HL-60 (cell line): Measurements from ENCODE around the gene SOX1.

ENCODE experiments used
- DNase-seq, 2 experiments: peaks; one replicate each; pipeline ENCODE4 v3.0.0-alpha.2; 2010 to 2020; ENCODE audit warnings: low read depth in 1 of 2, low spot score in 1 of 2
- H3K27ac ChIP-seq: fragments of 250-450 bp; sonication (Bioruptor Pico); replicated peaks from 2 replicates; pipeline ENCODE4 v1.5.1; 2020; ENCODE audit warnings: mild to moderate bottlenecking, moderate library complexity
- H3K27me3 ChIP-seq: fragments of 250-450 bp; sonication (Bioruptor Pico); 2 replicates; pipeline ENCODE4 v1.5.1; 2021; ENCODE audit warnings: mild to moderate bottlenecking, moderate library complexity; ENCODE audit not compliant: insufficient read depth, poor library complexity, severe bottlenecking
- H3K4me3 ChIP-seq: replicated peaks from 2 replicates; pipeline ENCODE4 v1.5.1; 2011; ENCODE audit warnings: mild to moderate bottlenecking, control low read depth, low read length; ENCODE audit not compliant: insufficient read depth
- GABPA ChIP-seq: IDR thresholded peaks from 2 replicates; pipeline ENCODE4 v1.6.1; 2012; ENCODE audit warnings: low read depth
- POLR2AphosphoS5 ChIP-seq: IDR thresholded peaks from 2 replicates; pipeline ENCODE4 v1.6.1; 2012; ENCODE audit warnings: low read depth
- SPI1 ChIP-seq: IDR thresholded peaks from 2 replicates; pipeline ENCODE4 v1.6.1; 2012; ENCODE audit warnings: low read depth, mild to moderate bottlenecking, borderline replicate concordance
- TF ChIP-seq, protein P1 (sequence below): IDR thresholded peaks from one replicate; pipeline ENCODE4 v1.5.1; 2011; ENCODE audit warnings: low read length, control low read depth, inconsistent platforms; ENCODE audit not compliant: insufficient read depth
- TF ChIP-seq, protein P2 (sequence below): IDR thresholded peaks from 2 replicates; pipeline ENCODE4 v1.6.1; 2012; ENCODE audit warnings: low read depth; ENCODE audit not compliant: insufficient replicate concordance

SOX1 gene

GRCh38 chr13:112060282-112060830 is 6.6 kb upstream of the SOX1 start:
- TF ChIP-seq POLR2AphosphoS5 (no peak), GABPA (no peak), SPI1 (no peak)
- TF ChIP-seq, protein P1, sequence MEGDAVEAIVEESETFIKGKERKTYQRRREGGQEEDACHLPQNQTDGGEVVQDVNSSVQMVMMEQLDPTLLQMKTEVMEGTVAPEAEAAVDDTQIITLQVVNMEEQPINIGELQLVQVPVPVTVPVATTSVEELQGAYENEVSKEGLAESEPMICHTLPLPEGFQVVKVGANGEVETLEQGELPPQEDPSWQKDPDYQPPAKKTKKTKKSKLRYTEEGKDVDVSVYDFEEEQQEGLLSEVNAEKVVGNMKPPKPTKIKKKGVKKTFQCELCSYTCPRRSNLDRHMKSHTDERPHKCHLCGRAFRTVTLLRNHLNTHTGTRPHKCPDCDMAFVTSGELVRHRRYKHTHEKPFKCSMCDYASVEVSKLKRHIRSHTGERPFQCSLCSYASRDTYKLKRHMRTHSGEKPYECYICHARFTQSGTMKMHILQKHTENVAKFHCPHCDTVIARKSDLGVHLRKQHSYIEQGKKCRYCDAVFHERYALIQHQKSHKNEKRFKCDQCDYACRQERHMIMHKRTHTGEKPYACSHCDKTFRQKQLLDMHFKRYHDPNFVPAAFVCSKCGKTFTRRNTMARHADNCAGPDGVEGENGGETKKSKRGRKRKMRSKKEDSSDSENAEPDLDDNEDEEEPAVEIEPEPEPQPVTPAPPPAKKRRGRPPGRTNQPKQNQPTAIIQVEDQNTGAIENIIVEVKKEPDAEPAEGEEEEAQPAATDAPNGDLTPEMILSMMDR: no peak
- TF ChIP-seq, protein P2, sequence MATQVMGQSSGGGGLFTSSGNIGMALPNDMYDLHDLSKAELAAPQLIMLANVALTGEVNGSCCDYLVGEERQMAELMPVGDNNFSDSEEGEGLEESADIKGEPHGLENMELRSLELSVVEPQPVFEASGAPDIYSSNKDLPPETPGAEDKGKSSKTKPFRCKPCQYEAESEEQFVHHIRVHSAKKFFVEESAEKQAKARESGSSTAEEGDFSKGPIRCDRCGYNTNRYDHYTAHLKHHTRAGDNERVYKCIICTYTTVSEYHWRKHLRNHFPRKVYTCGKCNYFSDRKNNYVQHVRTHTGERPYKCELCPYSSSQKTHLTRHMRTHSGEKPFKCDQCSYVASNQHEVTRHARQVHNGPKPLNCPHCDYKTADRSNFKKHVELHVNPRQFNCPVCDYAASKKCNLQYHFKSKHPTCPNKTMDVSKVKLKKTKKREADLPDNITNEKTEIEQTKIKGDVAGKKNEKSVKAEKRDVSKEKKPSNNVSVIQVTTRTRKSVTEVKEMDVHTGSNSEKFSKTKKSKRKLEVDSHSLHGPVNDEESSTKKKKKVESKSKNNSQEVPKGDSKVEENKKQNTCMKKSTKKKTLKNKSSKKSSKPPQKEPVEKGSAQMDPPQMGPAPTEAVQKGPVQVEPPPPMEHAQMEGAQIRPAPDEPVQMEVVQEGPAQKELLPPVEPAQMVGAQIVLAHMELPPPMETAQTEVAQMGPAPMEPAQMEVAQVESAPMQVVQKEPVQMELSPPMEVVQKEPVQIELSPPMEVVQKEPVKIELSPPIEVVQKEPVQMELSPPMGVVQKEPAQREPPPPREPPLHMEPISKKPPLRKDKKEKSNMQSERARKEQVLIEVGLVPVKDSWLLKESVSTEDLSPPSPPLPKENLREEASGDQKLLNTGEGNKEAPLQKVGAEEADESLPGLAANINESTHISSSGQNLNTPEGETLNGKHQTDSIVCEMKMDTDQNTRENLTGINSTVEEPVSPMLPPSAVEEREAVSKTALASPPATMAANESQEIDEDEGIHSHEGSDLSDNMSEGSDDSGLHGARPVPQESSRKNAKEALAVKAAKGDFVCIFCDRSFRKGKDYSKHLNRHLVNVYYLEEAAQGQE: no peak
- H3K4me3 ChIP-seq: no peak overlapping the region
- no peak overlapping the region for H3K27ac ChIP-seq
- peaks cover 87% of the 10 kb centered on the region for H3K27me3 ChIP-seq
- no peak for DNase-seq

- DNase-seq: no peak
- H3K27me3 ChIP-seq: peaks cover 92% of the 10 kb centered on the region
- H3K4me3 ChIP-seq: no peak overlapping the region
- TF ChIP-seq, protein P1: no peak
- no peak for TF ChIP-seq SPI1
- no peak for TF ChIP-seq POLR2AphosphoS5
- TF ChIP-seq, protein P2: no peak
- no peak for TF ChIP-seq GABPA
- H3K27ac ChIP-seq: no peak overlapping the region
These were observed 6.0 kb upstream of the SOX1 start for GRCh38 chr13:112060899-112061366.

- no peak overlapping the region for H3K4me3 ChIP-seq
These were observed 5.4 kb upstream of the SOX1 start for GRCh38 chr13:112061367-112062061.

More at GRCh38 chr13:112061367-112062061, 5.4 kb upstream of the SOX1 start:
- TF ChIP-seq, protein P2: no peak
- no peak for TF ChIP-seq POLR2AphosphoS5
- no peak for DNase-seq
- Histone ChIP-seq H3K27ac (no peak overlapping the region), H3K27me3 (peaks cover 93% of the 10 kb centered on the region)
